Smooth muscle cell (in vitro differentiated cells): ENCODE results near the gene PKD2L2. TPM values are rescaled to one million over a fixed set of nuclear protein-coding genes. Genes with fewer than 3 reads are reported as not detected.

ENCODE experiments used
- DNase-seq: peaks from one replicate; lab custom pipeline; 2025; ENCODE audit not compliant: unreplicated experiment; lab: John Stamatoyannopoulos, UW
- H2AFZ ChIP-seq: fragments of 200-600 bp; sonication (generic); 2 replicates; pipeline ENCODE4 v1.6.0; 2016; ENCODE audit warnings: antibody characterized with exemption, low read depth, mild to moderate bottlenecking
- H3F3A ChIP-seq: fragments of 200-600 bp; sonication (generic); 2 replicates; pipeline ENCODE4 v1.6.0; 2017; ENCODE audit warnings: antibody characterized with exemption, low read depth
- H3K27ac ChIP-seq: fragments of 200-600 bp; sonication (generic); 2 replicates; pipeline ENCODE4 v1.5.1; 2016; ENCODE audit warnings: low read depth, mild to moderate bottlenecking
- H3K27me3 ChIP-seq: fragments of 200-600 bp; sonication (generic); 2 replicates; pipeline ENCODE4 v1.6.1; 2016; ENCODE audit warnings: low read depth, mild to moderate bottlenecking
- H3K36me3 ChIP-seq: fragments of 200-600 bp; sonication (generic); 2 replicates; pipeline ENCODE4 v1.5.1; 2016; ENCODE audit warnings: low read depth
- H3K4me1 ChIP-seq: fragments of 200-600 bp; sonication (generic); 2 replicates; pipeline ENCODE4 v1.5.1; 2016; ENCODE audit warnings: low read depth
- H3K4me2 ChIP-seq: fragments of 200-600 bp; sonication (generic); 2 replicates; pipeline ENCODE4 v1.6.0; 2016; ENCODE audit warnings: mild to moderate bottlenecking
- H3K4me3 ChIP-seq: fragments of 200-600 bp; sonication (generic); 2 replicates; pipeline ENCODE4 v1.5.1; 2016; ENCODE audit warnings: mild to moderate bottlenecking
- H3K79me2 ChIP-seq: fragments of 200-600 bp; sonication (generic); 2 replicates; pipeline ENCODE4 v1.6.0; 2016; ENCODE audit warnings: low read depth, mild to moderate bottlenecking
- H3K9ac ChIP-seq: fragments of 200-600 bp; sonication (generic); 2 replicates; pipeline ENCODE4 v1.6.0; 2016; ENCODE audit warnings: low read depth
- H3K9me3 ChIP-seq: fragments of 200-600 bp; sonication (generic); replicated peaks from 2 replicates; pipeline ENCODE4 v1.5.1; 2016; ENCODE audit warnings: low read depth
- H4K20me1 ChIP-seq: fragments of 200-600 bp; sonication (generic); 2 replicates; pipeline ENCODE4 v1.6.0; 2016; ENCODE audit warnings: low read depth
- WGBS: methylation state at CpG from one replicate; pipeline ENCODE4 v1.1.7; 2016; ENCODE audit warnings: low lambda C conversion rate; 5-methylcytosine and 5-hydroxymethylcytosine counted together
- polyA plus RNA-seq: library from polyadenylated mRNA; unstranded; fragments of >200 nt; fragmentation: Nextera tagmentation; extraction: Ambion mirVana; gene quantifications from 2 replicates; pipeline ENCODE4 v1.2.1, GENCODE V29; 2016
- total RNA-seq: library from RNA; depleted of rRNA; stranded (reverse); fragments of >200 nt; gene quantifications from 2 replicates; pipeline ENCODE4 v1.2.3, GENCODE V29; 2014
- TF ChIP-seq, protein P1 (sequence below): fragments of 200-600 bp; sonication (generic); IDR thresholded peaks from 2 replicates; pipeline ENCODE4 v1.5.1; 2017; ENCODE audit warnings: borderline replicate concordance, mild to moderate bottlenecking, antibody characterized with exemption; ENCODE audit not compliant: insufficient read depth, poor library complexity, severe bottlenecking

The PKD2L2 gene
- total and polyA plus RNA-seq, 2 experiments from 2014 or later, result 0.19 TPM; not detected in 1

DNA sequence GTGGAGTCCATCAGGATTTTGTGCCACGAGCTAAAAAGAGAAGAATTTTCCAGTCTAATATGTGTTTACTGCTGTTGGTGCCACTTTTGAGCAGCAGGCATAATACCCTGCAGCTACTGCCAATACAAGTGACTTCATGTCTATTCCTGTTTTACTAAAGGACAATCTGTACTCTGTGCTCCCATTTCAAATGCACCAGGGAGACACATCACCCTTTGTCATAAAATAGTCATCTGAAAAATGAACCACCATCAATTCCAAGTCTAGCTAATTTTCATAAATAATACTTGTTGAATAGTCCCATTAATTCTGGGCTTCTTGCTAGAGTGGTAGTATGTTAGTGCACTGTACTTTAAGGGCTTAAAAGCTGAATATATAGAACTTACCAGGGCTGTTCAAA lies 8.9 kb upstream of the PKD2L2 start:
- Histone ChIP-seq H3K9ac (no peak overlapping the region), H3K36me3 (no peaks in the 10 kb centered on the region), H3K79me2 (no peaks in the 10 kb centered on the region), H3K4me3 (no peak overlapping the region), H3K9me3 (no peaks in the 10 kb centered on the region), H4K20me1 (no peaks in the 10 kb centered on the region), H3K4me1 (no peaks in the 10 kb centered on the region), H3K27ac (no peak overlapping the region), H3F3A (no peaks in the 10 kb centered on the region), H2AFZ (no peak overlapping the region), H3K27me3 (no peaks in the 10 kb centered on the region), H3K4me2 (no peak overlapping the region)
- no peak for DNase-seq
- WGBS, result 70% methylated on average over 1 of the region's 1 CpG
- TF ChIP-seq, protein P1, sequence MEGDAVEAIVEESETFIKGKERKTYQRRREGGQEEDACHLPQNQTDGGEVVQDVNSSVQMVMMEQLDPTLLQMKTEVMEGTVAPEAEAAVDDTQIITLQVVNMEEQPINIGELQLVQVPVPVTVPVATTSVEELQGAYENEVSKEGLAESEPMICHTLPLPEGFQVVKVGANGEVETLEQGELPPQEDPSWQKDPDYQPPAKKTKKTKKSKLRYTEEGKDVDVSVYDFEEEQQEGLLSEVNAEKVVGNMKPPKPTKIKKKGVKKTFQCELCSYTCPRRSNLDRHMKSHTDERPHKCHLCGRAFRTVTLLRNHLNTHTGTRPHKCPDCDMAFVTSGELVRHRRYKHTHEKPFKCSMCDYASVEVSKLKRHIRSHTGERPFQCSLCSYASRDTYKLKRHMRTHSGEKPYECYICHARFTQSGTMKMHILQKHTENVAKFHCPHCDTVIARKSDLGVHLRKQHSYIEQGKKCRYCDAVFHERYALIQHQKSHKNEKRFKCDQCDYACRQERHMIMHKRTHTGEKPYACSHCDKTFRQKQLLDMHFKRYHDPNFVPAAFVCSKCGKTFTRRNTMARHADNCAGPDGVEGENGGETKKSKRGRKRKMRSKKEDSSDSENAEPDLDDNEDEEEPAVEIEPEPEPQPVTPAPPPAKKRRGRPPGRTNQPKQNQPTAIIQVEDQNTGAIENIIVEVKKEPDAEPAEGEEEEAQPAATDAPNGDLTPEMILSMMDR, result no peak

DNA sequence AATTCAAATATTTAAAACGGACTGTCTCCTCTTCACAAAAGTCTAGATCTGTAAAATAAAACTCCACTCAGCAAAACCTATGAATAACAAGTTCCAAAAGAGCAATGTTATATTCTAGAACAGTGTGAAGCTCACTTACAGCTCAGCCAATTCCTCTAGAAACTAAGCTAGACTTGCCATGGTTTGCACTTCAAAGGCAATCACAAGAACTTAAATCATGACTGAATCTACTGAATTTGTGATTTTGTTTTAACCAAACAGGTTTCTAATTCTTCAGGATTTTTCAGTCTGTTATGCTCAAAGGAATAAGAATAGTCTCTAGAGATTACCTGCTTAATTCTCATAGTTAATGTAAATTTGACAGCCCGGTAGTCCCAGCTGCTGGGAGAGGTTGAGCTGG lies 1.4 kb upstream of the PKD2L2 start:
- Histone ChIP-seq H3K36me3 (no peaks in the 10 kb centered on the region), H3K79me2 (no peaks in the 10 kb centered on the region), H3K4me2 (no peak overlapping the region), H3K27ac (no peak overlapping the region), H3K27me3 (no peaks in the 10 kb centered on the region), H3K9me3 (no peaks in the 10 kb centered on the region), H3K4me3 (no peak overlapping the region), H3K9ac (no peak overlapping the region), H4K20me1 (no peaks in the 10 kb centered on the region), H2AFZ (no peak overlapping the region), H3F3A (no peaks in the 10 kb centered on the region), H3K4me1 (peaks cover 10% of the 10 kb centered on the region)
- no peak for DNase-seq
- TF ChIP-seq, protein P1, result no peak
- 71% methylated on average over 2 of the region's 2 CpGs for whole genome bisulfite sequencing

DNA sequence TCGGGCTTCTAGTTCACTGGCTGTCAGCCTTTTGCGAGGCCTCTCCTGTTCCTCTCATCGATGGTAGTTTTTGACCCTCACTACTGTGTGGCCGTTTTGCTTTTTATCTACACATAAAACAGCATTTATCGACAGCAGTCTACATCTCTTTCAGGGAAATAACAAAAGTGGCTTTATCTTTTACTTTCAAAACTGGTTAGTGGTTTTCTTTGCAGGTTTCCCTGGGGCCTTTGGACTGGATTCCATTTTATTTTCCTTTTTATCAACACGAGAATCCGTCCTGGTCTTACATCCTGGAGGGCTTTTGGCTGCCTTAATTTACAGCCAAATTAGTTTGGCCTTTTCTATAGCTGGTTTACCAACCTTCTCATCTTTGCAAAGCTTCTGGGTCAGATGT lies 793 bp upstream of the PKD2L2 start:
- H3K4me2 ChIP-seq, result peak overlapping the region; percentile 70
- H3K9me3 ChIP-seq, result no peaks in the 10 kb centered on the region
- H3K4me3 ChIP-seq, result peak overlapping the region; percentile 35
- peak overlapping the region; percentile 76 for H2AFZ ChIP-seq
- no peaks in the 10 kb centered on the region for H3F3A ChIP-seq
- no peak overlapping the region for H3K27ac ChIP-seq
- H3K79me2 ChIP-seq, result no peaks in the 10 kb centered on the region
- no peaks in the 10 kb centered on the region for H4K20me1 ChIP-seq
- no peak for DNase-seq
- H3K27me3 ChIP-seq, result no peaks in the 10 kb centered on the region
- H3K36me3 ChIP-seq, result no peaks in the 10 kb centered on the region
- H3K9ac ChIP-seq, result no peak overlapping the region
- H3K4me1 ChIP-seq, result peaks cover 10% of the 10 kb centered on the region
- 66% methylated on average over 7 of the region's 7 CpGs for WGBS
- TF ChIP-seq, protein P1, result no peak

DNA sequence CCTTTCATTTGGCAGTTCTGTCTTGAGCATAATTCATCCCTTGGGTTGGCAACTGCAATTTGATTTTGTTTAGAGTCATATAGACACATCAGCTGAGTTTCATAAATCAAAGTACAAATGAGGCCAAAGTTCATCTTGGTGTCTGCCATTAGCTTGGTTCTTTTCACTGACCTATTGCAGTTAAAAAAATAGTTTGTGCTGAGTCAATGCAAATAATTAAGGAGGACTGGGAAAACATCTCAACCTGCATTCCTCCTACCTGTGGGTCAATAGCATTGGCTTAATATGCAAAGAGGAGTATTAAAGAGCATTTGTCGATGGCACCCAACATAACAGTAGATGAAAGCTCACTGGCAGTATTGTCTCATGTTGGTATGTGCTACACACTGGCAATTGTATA lies 1.6 kb downstream of the PKD2L2 start:
- Histone ChIP-seq H3K4me1 (peaks cover 10% of the 10 kb centered on the region), H3K27ac (no peak overlapping the region), H4K20me1 (no peaks in the 10 kb centered on the region), H2AFZ (no peak overlapping the region), H3K9ac (no peak overlapping the region), H3K36me3 (no peaks in the 10 kb centered on the region), H3K9me3 (no peaks in the 10 kb centered on the region), H3K79me2 (no peaks in the 10 kb centered on the region), H3K27me3 (no peaks in the 10 kb centered on the region), H3K4me2 (no peak overlapping the region), H3K4me3 (no peak overlapping the region), H3F3A (no peaks in the 10 kb centered on the region)
- WGBS, result 67% methylated on average over 1 of the region's 1 CpG
- DNase-seq, result no peak
- TF ChIP-seq, protein P1, result no peak
